OCI-LY1 (cell line): ENCODE data around the gene MTREX.

Experiments used
- EZH2 ChIP-seq: fragments of 200-600 bp; sonication (generic), shearing (Covaris generic); IDR thresholded peaks from 2 replicates; pipeline ENCODE4 v1.8.0; 2017; ENCODE audit warnings: borderline replicate concordance, mixed run types, mild to moderate bottlenecking, antibody characterized with exemption, low read length, moderate library complexity, mixed read lengths
- TF ChIP-seq, protein P1 (sequence below): fragments of 200-600 bp; sonication (generic), shearing (Covaris generic); IDR thresholded peaks from 2 replicates; pipeline ENCODE4 v1.5.1; 2017; ENCODE audit warnings: mild to moderate bottlenecking, antibody characterized with exemption, low read length, moderate library complexity, mixed read lengths

DNA sequence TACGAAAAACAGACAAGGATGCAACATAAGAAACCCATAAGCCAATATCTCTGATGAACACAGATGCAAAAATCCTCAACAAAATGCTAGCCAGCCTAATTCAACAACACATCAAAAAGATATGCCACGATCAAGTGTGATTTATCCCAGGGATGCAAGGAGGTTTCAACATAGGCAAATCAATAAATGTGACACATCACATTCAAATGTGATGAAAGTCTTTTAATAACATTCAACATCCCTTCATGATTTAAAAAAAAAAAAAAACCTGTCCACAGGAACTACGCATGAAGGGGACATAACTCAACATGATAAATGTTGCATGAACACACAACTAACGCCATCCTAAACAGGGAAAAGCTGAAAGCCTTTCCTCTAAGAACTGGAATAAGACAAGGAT lies 124.8 kb downstream of the MTREX start:
- TF ChIP-seq, protein P1, sequence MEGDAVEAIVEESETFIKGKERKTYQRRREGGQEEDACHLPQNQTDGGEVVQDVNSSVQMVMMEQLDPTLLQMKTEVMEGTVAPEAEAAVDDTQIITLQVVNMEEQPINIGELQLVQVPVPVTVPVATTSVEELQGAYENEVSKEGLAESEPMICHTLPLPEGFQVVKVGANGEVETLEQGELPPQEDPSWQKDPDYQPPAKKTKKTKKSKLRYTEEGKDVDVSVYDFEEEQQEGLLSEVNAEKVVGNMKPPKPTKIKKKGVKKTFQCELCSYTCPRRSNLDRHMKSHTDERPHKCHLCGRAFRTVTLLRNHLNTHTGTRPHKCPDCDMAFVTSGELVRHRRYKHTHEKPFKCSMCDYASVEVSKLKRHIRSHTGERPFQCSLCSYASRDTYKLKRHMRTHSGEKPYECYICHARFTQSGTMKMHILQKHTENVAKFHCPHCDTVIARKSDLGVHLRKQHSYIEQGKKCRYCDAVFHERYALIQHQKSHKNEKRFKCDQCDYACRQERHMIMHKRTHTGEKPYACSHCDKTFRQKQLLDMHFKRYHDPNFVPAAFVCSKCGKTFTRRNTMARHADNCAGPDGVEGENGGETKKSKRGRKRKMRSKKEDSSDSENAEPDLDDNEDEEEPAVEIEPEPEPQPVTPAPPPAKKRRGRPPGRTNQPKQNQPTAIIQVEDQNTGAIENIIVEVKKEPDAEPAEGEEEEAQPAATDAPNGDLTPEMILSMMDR: no peak
- no peak for TF ChIP-seq EZH2
